Duodenal mucosa (tissue), 2 donors: Measurements from ENCODE around the gene POLR1B.
"Not testable (repeated sequence)": the region's sequence is repeated elsewhere in the genome, so short reads cannot be mapped to it uniquely, and the experiment has no call there.

Source experiments
- H3K27ac ChIP-seq: one replicate; pipeline ENCODE4 v1.7.0; 2013; ENCODE audit warnings: low read depth, low read length
- H3K27me3 ChIP-seq, 2 donors: one replicate each; pipeline ENCODE4 v1.7.0; 2013; ENCODE audit warnings: low read length in 2 of 2, control low read depth in 1 of 2; ENCODE audit not compliant: insufficient read depth in 2 of 2, control insufficient read depth in 1 of 2
- H3K36me3 ChIP-seq, 2 donors: one replicate each; pipeline ENCODE4 v1.7.0; 2013; ENCODE audit warnings: low read length in 2 of 2, control low read depth in 1 of 2; ENCODE audit not compliant: insufficient read depth in 2 of 2, control insufficient read depth in 1 of 2
- H3K4me1 ChIP-seq, 2 donors: one replicate each; pipeline ENCODE4 v1.7.0; 2013; ENCODE audit warnings: low read length in 2 of 2, control low read depth in 1 of 2; ENCODE audit not compliant: insufficient read depth in 2 of 2, control insufficient read depth in 1 of 2
- H3K4me3 ChIP-seq, 2 donors: one replicate each; pipeline ENCODE4 v1.7.0; 2013; ENCODE audit warnings: low read length in 2 of 2, low read depth in 1 of 2
- H3K9ac ChIP-seq, 2 donors: one replicate each; pipeline ENCODE4 v1.7.0; 2013; ENCODE audit warnings: low read length in 2 of 2, low read depth in 1 of 2
- H3K9me3 ChIP-seq, 2 donors: one replicate each; pipeline ENCODE4 v1.7.0; 2013; ENCODE audit warnings: low read length in 2 of 2, control low read depth in 1 of 2; ENCODE audit not compliant: control insufficient read depth in 1 of 2

Gene POLR1B

GRCh38 chr2:112542123-112542983, at the start of gene POLR1B:
Gene POLR1B, plus strand, starts transcription at chr2:112542465. Its CDS starts 30 bp downstream, at chr2:112542495.
- no peaks in the 10 kb centered on the region for H3K9me3 ChIP-seq
- peak within 1 kb of the TSS; percentile 68 to 71 for H3K9ac ChIP-seq
- H3K27ac ChIP-seq = peak within 1 kb of the TSS; percentile 77
- H3K4me3 ChIP-seq = peak within 1 kb of the TSS; percentile 78 to 98
- peaks cover 5 to 10% of the 10 kb centered on the region in 2 donors for H3K36me3 ChIP-seq
- no peaks in the 10 kb centered on the region for H3K27me3 ChIP-seq
- peaks cover 15 to 16% of the 10 kb centered on the region in 2 donors for H3K4me1 ChIP-seq

DNA sequence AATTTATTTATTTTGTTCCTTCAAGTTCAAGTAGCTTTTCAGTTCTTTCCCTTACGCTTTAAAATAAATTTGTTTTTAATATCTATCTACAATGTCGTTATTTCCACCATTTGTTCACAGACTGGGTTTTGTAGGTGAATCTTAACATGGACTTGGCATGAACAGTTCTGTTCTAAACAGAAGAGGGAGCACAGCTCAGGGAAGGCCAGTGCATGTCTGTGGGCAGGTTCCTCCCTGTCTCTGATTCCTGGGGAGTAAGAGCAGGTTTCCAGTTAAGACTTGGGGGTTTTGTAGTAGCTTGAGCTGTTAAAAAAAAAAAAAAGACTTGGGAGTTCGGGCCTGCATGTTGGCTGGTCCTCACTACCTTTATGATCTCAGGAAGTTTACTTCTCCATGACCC, 49.2 kb upstream of the POLR1B start:
- no peaks in the 10 kb centered on the region for H3K27me3 ChIP-seq
- no peak overlapping the region for H3K4me3 ChIP-seq
- H3K9me3 ChIP-seq = no peaks in the 10 kb centered on the region
- peaks cover 12 to 14% of the 10 kb centered on the region in 2 donors for H3K4me1 ChIP-seq
- no peak overlapping the region for H3K9ac ChIP-seq
- H3K36me3 ChIP-seq = peaks cover 8 to 11% of the 10 kb centered on the region in 2 donors
- H3K27ac ChIP-seq = no peak overlapping the region

DNA sequence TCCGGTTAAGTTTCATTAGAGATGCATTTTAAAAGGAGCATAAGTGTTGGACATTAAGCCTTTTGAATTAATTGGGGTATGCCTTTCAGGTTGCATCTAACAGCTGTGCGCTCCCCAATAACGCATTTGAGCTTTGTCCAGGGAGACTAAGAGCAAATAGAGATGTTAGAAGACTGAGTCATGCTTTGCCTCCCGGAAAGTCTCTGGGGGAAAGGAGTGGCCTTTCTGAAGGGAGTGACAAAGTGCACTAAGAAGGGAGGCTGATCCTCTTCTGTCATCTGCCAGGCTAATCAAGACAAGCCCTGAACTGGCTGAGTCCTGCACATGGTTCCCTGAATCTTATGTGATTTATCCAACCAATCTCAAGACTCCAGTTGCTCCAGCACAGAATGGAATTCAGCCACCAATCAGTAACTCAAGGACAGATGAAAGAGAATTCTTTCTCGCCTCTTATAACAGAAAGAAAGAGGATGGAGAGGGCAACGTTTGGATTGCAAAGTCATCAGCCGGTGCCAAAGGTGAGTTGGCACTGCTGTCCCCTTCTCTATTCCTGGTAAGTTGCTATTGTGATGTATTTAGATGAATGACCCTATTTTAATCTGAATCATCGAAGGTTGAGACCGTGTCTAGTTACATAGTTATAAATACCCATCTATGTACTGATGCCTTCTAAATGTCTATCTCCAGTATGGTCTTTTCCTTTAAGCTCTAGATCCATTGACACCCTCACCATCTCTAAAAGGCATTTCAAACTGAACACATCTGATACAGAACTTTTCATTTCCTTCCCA, 48.2 kb upstream of the POLR1B start:
- peak overlapping the region in 1 of 2 donors; percentile 4 for H3K4me3 ChIP-seq
- no peaks in the 10 kb centered on the region for H3K9me3 ChIP-seq
- no peak overlapping the region for H3K27ac ChIP-seq
- H3K27me3 ChIP-seq = no peaks in the 10 kb centered on the region
- H3K9ac ChIP-seq = no peak overlapping the region
- peaks cover 8 to 11% of the 10 kb centered on the region in 2 donors for H3K36me3 ChIP-seq
- H3K4me1 ChIP-seq = peaks cover 12 to 14% of the 10 kb centered on the region in 2 donors

GRCh38 chr2:112494828-112495227, 47.4 kb upstream of the POLR1B start:
- no peak overlapping the region for H3K9ac ChIP-seq
- no peaks in the 10 kb centered on the region for H3K27me3 ChIP-seq
- no peak overlapping the region for H3K27ac ChIP-seq
- H3K4me1 ChIP-seq = peaks cover 12 to 14% of the 10 kb centered on the region in 2 donors
- no peaks in the 10 kb centered on the region for H3K9me3 ChIP-seq
- peaks cover 8 to 11% of the 10 kb centered on the region in 2 donors for H3K36me3 ChIP-seq
- H3K4me3 ChIP-seq = no peak overlapping the region

DNA sequence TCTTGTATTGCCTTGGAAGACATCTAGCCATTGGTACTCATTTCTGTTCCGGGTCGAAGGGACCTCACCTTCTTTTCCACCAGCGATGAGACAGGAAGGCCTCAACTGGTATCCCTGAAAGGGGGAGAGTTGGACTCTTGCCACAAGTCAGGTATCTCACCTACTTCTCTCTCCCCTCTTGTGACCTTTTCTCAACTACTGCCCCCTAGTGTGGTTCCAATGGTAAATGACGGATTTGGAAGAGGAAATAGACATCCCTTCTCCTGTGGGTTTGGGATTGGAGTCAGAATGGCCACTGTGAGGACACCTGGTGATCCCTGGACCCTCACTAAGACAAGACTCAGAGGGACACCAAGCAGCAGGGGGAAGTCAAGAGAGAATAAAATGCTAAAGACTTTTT, 46.4 kb upstream of the POLR1B start:
- H3K4me3 ChIP-seq, H3K9ac ChIP-seq, H3K27ac ChIP-seq, H3K27me3 ChIP-seq, H3K9me3 ChIP-seq: not testable (repeated sequence)
- Histone ChIP-seq H3K36me3 (peaks cover 8 to 11% of the 10 kb centered on the region in 2 donors), H3K4me1 (peaks cover 12 to 14% of the 10 kb centered on the region in 2 donors)

GRCh38 chr2:112500850-112501484, 41.3 kb upstream of the POLR1B start:
- H3K4me3 ChIP-seq, H3K4me1 ChIP-seq, H3K27me3 ChIP-seq, H3K9me3 ChIP-seq, H3K27ac ChIP-seq, H3K36me3 ChIP-seq, H3K9ac ChIP-seq: not testable (repeated sequence)

- H3K27ac ChIP-seq, H3K36me3 ChIP-seq, H3K4me3 ChIP-seq: not testable (repeated sequence)
Observed at GRCh38 chr2:112509239-112509998, 32.8 kb upstream of the POLR1B start.

DNA sequence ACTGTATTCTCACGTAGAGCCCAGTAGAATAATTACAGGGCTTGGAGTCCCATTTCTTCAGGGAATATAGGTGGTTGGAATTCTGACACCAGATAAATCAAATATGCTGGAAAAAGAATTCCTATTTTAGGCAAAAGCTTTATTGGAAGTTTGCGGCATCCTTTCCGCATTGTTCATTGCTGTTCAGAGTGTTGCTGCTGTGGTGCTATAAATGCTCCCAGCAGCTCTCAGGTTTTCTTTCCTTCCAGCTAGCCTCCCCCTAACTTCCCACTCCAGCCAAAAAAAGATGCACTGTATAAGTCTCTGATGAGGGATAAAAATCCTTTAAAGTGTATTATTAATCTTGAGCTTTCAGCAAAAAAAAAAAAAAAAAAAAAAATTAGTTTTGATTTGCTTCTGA, 25.5 kb upstream of the POLR1B start:
- Histone ChIP-seq H3K4me1 (no peaks in the 10 kb centered on the region), H3K36me3 (peaks cover 5 to 21% of the 10 kb centered on the region in 2 donors), H3K27me3 (no peaks in the 10 kb centered on the region), H3K9ac (no peak overlapping the region), H3K4me3 (no peak overlapping the region), H3K27ac (no peak overlapping the region), H3K9me3 (no peaks in the 10 kb centered on the region)

More at GRCh38 chr2:112509239-112509998, 32.8 kb upstream of the POLR1B start:
- H3K27me3 ChIP-seq, H3K9me3 ChIP-seq, H3K4me1 ChIP-seq, H3K9ac ChIP-seq: not testable (repeated sequence)

- H3K9ac ChIP-seq = no peak overlapping the region
- no peak overlapping the region for H3K4me3 ChIP-seq
- no peaks in the 10 kb centered on the region for H3K27me3 ChIP-seq
- no peaks in the 10 kb centered on the region for H3K4me1 ChIP-seq
- H3K9me3 ChIP-seq = no peaks in the 10 kb centered on the region
- H3K36me3 ChIP-seq = peaks cover 5 to 31% of the 10 kb centered on the region in 2 donors
- no peak overlapping the region for H3K27ac ChIP-seq
Observed at GRCh38 chr2:112518807-112519206, 23.5 kb upstream of the POLR1B start.
